HEK293T (cell line): ENCODE results near the gene SQOR.

Experiments used
- CTCF ChIA-PET: fragments of 350-600 bp; formaldehyde crosslinking; extraction: SDS; loops from one replicate; lab custom pipeline; 2021; ENCODE audit warnings: antibody characterized with exemption, inconsistent platforms; lab: Yijun Ruan, JAX
- POLR2A ChIA-PET: fragments of 350-600 bp; formaldehyde crosslinking; extraction: SDS; loops from one replicate; lab custom pipeline; 2020; ENCODE audit warnings: antibody characterized with exemption, inconsistent platforms; lab: Yijun Ruan, JAX
- DNase-seq: peaks from one replicate; pipeline ENCODE4 v3.0.0; 2012; ENCODE audit warnings: mixed read lengths; ENCODE audit errors: extremely low spot score
- ARNT ChIP-seq: fragments of 450-650 bp; IDR thresholded peaks from 2 replicates; pipeline ENCODE4 v1.6.1; 2017; ENCODE audit warnings: mild to moderate bottlenecking
- BHLHE40 ChIP-seq: fragments of 450-650 bp; IDR thresholded peaks from 2 replicates; pipeline ENCODE4 v1.6.1; 2016; ENCODE audit warnings: mild to moderate bottlenecking, moderate library complexity, borderline replicate concordance
- CTBP1 ChIP-seq: fragments of 450-650 bp; IDR thresholded peaks from 2 replicates; pipeline ENCODE4 v1.6.1; 2016; ENCODE audit warnings: borderline replicate concordance
- ELF4 ChIP-seq: fragments of 450-650 bp; IDR thresholded peaks from 2 replicates; pipeline ENCODE4 v1.6.1; 2017; ENCODE audit warnings: antibody characterized with exemption
- FOXA1 ChIP-seq: fragments of 450-650 bp; IDR thresholded peaks from 2 replicates; pipeline ENCODE4 v1.6.1; 2016; ENCODE audit warnings: mild to moderate bottlenecking
- FOXK2 ChIP-seq: fragments of 450-650 bp; IDR thresholded peaks from 2 replicates; pipeline ENCODE4 v1.6.1; 2016; ENCODE audit warnings: mild to moderate bottlenecking
- FOXM1 ChIP-seq: fragments of 450-650 bp; IDR thresholded peaks from 2 replicates; pipeline ENCODE4 v1.6.1; 2017; ENCODE audit warnings: mild to moderate bottlenecking, borderline replicate concordance
- HDGF ChIP-seq: fragments of 450-650 bp; IDR thresholded peaks from 2 replicates; pipeline ENCODE4 v1.6.1; 2017; ENCODE audit warnings: antibody characterized with exemption, borderline replicate concordance
- L3MBTL2 ChIP-seq: fragments of 450-650 bp; conservative IDR thresholded peaks from 2 replicates; pipeline ENCODE4 v1.6.1; 2016; ENCODE audit warnings: mild to moderate bottlenecking
- LEF1 ChIP-seq: fragments of 450-650 bp; IDR thresholded peaks from 2 replicates; pipeline ENCODE4 v1.6.1; 2017; ENCODE audit warnings: mild to moderate bottlenecking, borderline replicate concordance
- NFRKB ChIP-seq: fragments of 450-650 bp; IDR thresholded peaks from 2 replicates; pipeline ENCODE4 v1.6.1; 2016; ENCODE audit warnings: mild to moderate bottlenecking, moderate library complexity
- SP1 ChIP-seq: fragments of 450-650 bp; IDR thresholded peaks from 2 replicates; pipeline ENCODE4 v1.6.1; 2017
- SUZ12 ChIP-seq: fragments of 450-650 bp; IDR thresholded peaks from 2 replicates; pipeline ENCODE4 v1.6.1; 2016; ENCODE audit warnings: mild to moderate bottlenecking
- TARDBP ChIP-seq: fragments of 450-650 bp; IDR thresholded peaks from 2 replicates; pipeline ENCODE4 v1.6.1; 2016
- ZNF384 ChIP-seq: fragments of 450-650 bp; IDR thresholded peaks from 2 replicates; pipeline ENCODE4 v1.6.1; 2016
- TF ChIP-seq, protein P1 (sequence below): fragments of 450-650 bp; IDR thresholded peaks from 2 replicates; pipeline ENCODE4 v1.6.1; 2016

SQOR gene

DNA sequence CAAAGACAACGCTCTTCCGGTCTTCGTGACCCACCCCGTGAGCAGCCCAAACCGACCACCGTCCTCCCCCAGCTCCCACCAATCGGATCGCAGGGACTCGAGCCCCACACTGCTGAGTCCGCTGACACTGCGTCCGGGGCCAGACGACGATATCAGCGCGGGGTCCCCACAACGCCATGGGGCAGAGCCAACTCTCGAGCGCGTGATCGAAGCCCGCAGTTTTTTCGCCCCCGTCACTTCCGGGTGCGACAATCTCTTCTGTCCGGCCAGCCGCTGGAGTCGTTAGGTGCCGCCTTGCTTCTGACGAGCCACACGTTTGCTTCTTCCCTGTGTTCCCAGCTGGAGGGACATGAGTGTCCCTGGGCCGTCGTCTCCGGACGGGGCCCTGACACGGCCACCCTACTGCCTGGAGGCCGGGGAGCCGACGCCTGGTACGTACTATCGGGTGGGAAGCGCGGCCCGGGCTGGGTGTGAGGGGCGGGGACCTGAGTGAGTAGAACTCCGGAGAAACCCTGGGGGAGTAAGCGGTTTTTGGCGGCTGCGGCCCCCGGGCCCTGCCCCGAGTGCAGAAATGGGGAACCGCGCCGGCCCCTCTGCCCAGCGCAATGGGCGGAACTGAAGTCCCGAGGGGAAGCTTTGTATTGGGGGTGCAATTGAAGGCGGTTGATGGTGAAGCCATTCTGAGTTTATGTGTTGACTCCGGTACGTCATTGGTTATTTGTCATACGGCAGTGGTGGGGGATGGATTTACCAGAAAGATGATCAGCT, 47.5 kb upstream of the SQOR start, which contains the start of gene BLOC1S6:
Gene BLOC1S6, plus strand, starts transcription at position 285 of the 768 bp plus-strand sequence. Its CDS starts 65 bp downstream, at position 350.
- ChIA-PET CTCF (interaction anchor here (1.0 to 1.1 kb wide), 2 partner anchors 13 to 24 kb away, joined by 4 read pairs; no protein-coding TSS in a partner anchor), POLR2A (interaction anchor here (0.8 to 2.1 kb wide), 19 partner anchors 9 to 386 kb away, joined by 3 to 13 read pairs (median 3); a partner anchor contains a TSS)
- peak; percentile 59 for TF ChIP-seq ELF4
- TF ChIP-seq L3MBTL2, result peak; percentile 94
- no peak for TF ChIP-seq FOXA1
- DNase-seq, result peak; percentile 67

- TF ChIP-seq ELF4 (no peak), TARDBP (no peak), FOXM1 (no peak), ARNT (no peak), HDGF (no peak), SP1 (no peak)
- ChIA-PET CTCF (interaction anchor here (1.1 kb wide), 1 partner anchor 24 kb away, joined by 4 read pairs; no protein-coding TSS in a partner anchor), POLR2A (interaction anchor here (1.0 to 2.1 kb wide), 12 partner anchors 14 to 387 kb away, joined by 3 to 13 read pairs (median 4); a partner anchor contains a TSS)
- no peak for DNase-seq
These were observed 47.0 kb upstream of the SQOR start for GRCh38 chr15:45587863-45588170.

- POLR2A ChIA-PET, result interaction anchor here (1.0 to 2.1 kb wide), 8 partner anchors 15 to 387 kb away, joined by 3 to 13 read pairs (median 4); a partner anchor contains a TSS
- CTCF ChIA-PET, result interaction anchor here (1.1 kb wide), 1 partner anchor 23 kb away, joined by 4 read pairs; no protein-coding TSS in a partner anchor
These were observed 46.5 kb upstream of the SQOR start for GRCh38 chr15:45588219-45588875.

DNA sequence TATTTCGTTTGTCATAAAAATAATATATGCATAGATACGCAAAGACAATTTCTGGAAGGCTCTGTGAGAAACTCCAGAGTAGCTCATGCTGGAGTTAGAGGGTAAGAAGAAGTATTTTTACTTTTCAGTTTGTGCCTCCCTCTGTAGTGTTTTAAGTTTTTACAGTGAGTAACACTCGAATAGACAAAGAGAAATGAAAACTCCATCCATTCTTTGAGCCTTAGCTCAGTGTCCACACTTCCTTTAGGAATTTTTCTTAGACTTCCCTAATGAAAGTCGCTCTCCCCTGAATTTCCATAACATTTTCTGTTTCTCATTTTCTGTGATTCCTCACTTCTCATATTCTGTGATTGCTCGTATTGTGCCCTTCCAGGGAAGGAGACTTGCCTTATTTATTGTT, 45.6 kb upstream of the SQOR start:
- ChIA-PET POLR2A (no interaction called here), CTCF (interaction anchor here (0.5 kb wide), 1 partner anchor 50 kb away, joined by 3 read pairs; no protein-coding TSS in a partner anchor)
- TF ChIP-seq ARNT (no peak), NFRKB (no peak), SP1 (no peak)
- no peak for DNase-seq

More at GRCh38 chr15:45588219-45588875, 46.5 kb upstream of the SQOR start:
- DNase-seq, result no peak
- no peak for TF ChIP-seq HDGF
- no peak for TF ChIP-seq L3MBTL2
- no peak for TF ChIP-seq BHLHE40
- TF ChIP-seq FOXA1, result no peak
- no peak for TF ChIP-seq ZNF384

GRCh38 chr15:45594319-45594718, 40.5 kb upstream of the SQOR start:
- DNase-seq, result no peak
- ChIA-PET CTCF (no interaction called here), POLR2A (no interaction called here)
- no peak for TF ChIP-seq SUZ12
- TF ChIP-seq CTBP1, result no peak
- TF ChIP-seq ZNF384, result no peak
- TF ChIP-seq ELF4, result no peak
- TF ChIP-seq HDGF, result no peak
- TF ChIP-seq, protein P1, sequence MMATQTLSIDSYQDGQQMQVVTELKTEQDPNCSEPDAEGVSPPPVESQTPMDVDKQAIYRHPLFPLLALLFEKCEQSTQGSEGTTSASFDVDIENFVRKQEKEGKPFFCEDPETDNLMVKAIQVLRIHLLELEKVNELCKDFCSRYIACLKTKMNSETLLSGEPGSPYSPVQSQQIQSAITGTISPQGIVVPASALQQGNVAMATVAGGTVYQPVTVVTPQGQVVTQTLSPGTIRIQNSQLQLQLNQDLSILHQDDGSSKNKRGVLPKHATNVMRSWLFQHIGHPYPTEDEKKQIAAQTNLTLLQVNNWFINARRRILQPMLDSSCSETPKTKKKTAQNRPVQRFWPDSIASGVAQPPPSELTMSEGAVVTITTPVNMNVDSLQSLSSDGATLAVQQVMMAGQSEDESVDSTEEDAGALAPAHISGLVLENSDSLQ, result no peak
- TF ChIP-seq FOXM1, result no peak
- no peak for TF ChIP-seq SP1
- no peak for TF ChIP-seq ARNT

DNA sequence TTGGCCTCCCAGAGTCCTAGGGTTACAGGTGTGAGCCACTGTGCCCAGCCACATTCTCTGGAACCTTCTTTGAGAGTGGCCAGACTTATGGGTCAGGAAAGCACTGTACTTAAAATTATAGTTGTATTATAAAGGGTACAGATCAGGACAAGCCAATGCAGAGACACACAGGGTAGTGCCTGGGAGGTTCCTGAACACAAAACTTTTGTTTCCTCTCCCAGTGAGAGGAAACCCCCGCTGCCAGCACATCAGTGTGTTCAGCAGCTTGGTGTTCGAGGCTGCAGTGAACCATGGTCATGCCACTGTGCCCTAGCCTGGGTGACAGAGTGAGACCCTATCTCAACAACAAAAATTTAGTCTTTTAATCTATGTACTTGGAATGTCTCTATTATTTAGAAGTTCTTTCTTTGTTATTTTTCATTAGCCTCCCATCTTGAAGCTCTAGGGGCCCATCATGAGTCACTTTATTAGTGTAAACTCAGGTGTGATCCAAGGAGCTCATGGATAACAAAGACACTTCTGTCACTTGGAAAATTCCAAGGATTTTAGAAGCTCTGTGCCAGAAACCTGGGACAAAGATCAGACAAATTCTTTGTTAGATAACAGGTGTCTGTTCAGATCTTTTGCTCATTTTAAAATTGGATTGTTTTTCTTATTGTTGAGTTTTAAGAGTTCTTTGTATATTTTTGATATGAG, 39.8 kb upstream of the SQOR start:
- DNase-seq, result no peak
- TF ChIP-seq, protein P1, result no peak
- no peak for TF ChIP-seq FOXK2
- TF ChIP-seq ZNF384, result no peak
- no peak for TF ChIP-seq SUZ12
- no peak for TF ChIP-seq LEF1
- TF ChIP-seq CTBP1, result no peak
- TF ChIP-seq ARNT, result no peak
- no peak for TF ChIP-seq NFRKB
- TF ChIP-seq SP1, result no peak
- TF ChIP-seq FOXM1, result no peak
- TF ChIP-seq TARDBP, result no peak
- no peak for TF ChIP-seq L3MBTL2
- ChIA-PET CTCF (no interaction called here), POLR2A (interaction anchor here (1.7 kb wide), 1 partner anchor 8 kb away, joined by 3 read pairs; the partner anchor contains the start of gene BLOC1S6)

- CTCF ChIA-PET, result no interaction called here
- POLR2A ChIA-PET, result no interaction called here
- TF ChIP-seq HDGF, result no peak
- TF ChIP-seq ARNT, result no peak
- TF ChIP-seq ELF4, result no peak
- no peak for TF ChIP-seq L3MBTL2
- TF ChIP-seq NFRKB, result no peak
- TF ChIP-seq, protein P1, result no peak
- no peak for TF ChIP-seq CTBP1
- TF ChIP-seq FOXK2, result no peak
- no peak for TF ChIP-seq TARDBP
- TF ChIP-seq BHLHE40, result no peak
- TF ChIP-seq SUZ12, result no peak
- TF ChIP-seq FOXM1, result no peak
- no peak for TF ChIP-seq SP1
- TF ChIP-seq LEF1, result no peak
- TF ChIP-seq FOXA1, result no peak
- no peak for TF ChIP-seq ZNF384
- DNase-seq, result no peak
These were observed 30.9 kb upstream of the SQOR start for GRCh38 chr15:45603881-45604280.
